ENCODE data around the gene CDCA3.

The CDCA3 gene

GRCh38 chr12:6852651-6853354, 1.7 kb upstream of the CDCA3 start:
- no peak for DNase-seq (ENCODE audit: low read depth in 2 of 2)

- peak; percentile 94 to 96 for DNase-seq (ENCODE audit: low read depth in 2 of 2)
Measured at GRCh38 chr12:6851921-6852650, 1.0 kb upstream of the CDCA3 start, which contains the start of gene USP5. Gene USP5, plus strand, starts transcription at chr12:6852150. Its CDS starts 30 bp downstream, at chr12:6852180.

- no peak for DNase-seq (ENCODE audit: low read depth in 2 of 2)
Measured at GRCh38 chr12:6850796-6851152, 312 bp downstream of the CDCA3 start.

- DNase-seq (ENCODE audit: low read depth in 2 of 2), result no peak
Measured at GRCh38 chr12:6849976-6850560, 1.0 kb downstream of the CDCA3 start.

GRCh38 chr12:6849427-6849826, 1.7 kb downstream of the CDCA3 start:
- DNase-seq (ENCODE audit: low read depth in 2 of 2), result no peak

- no peak for DNase-seq (ENCODE audit: low read depth in 2 of 2)
Measured at GRCh38 chr12:6847676-6848075, 3.4 kb downstream of the CDCA3 start.

GRCh38 chr12:6846316-6846869, 4.7 kb downstream of the CDCA3 start:
- no peak for DNase-seq (ENCODE audit: low read depth in 2 of 2)

GRCh38 chr12:6845395-6845794, 5.7 kb downstream of the CDCA3 start:
- no peak for DNase-seq (ENCODE audit: low read depth in 2 of 2)

GRCh38 chr12:6843118-6843902, 7.8 kb downstream of the CDCA3 start:
- no peak for DNase-seq (ENCODE audit: low read depth in 2 of 2)

GRCh38 chr12:6842075-6842474, 9.0 kb downstream of the CDCA3 start:
- no peak for DNase-seq (ENCODE audit: low read depth in 2 of 2)

GRCh38 chr12:6840761-6841515, 10.1 kb downstream of the CDCA3 start, which contains the start of gene GNB3:
Gene GNB3, plus strand, starts transcription at chr12:6840925. Its CDS starts 363 bp downstream, at chr12:6841288.
- DNase-seq (ENCODE audit: low read depth in 2 of 2), result no peak

- DNase-seq (ENCODE audit: low read depth in 2 of 2), result no peak
Measured at GRCh38 chr12:6840330-6840729, 10.8 kb downstream of the CDCA3 start.

GRCh38 chr12:6839482-6840201, 11.4 kb downstream of the CDCA3 start:
- DNase-seq (ENCODE audit: low read depth in 2 of 2), result no peak

- DNase-seq (ENCODE audit: low read depth in 2 of 2), result no peak
Measured at GRCh38 chr12:6838854-6839253, 12.2 kb downstream of the CDCA3 start.

GRCh38 chr12:6837370-6838060, 13.6 kb downstream of the CDCA3 start:
- DNase-seq (ENCODE audit: low read depth in 2 of 2), result no peak

GRCh38 chr12:6836851-6837250, 14.2 kb downstream of the CDCA3 start:
- DNase-seq (ENCODE audit: low read depth in 2 of 2), result no peak

GRCh38 chr12:6834873-6835272, 16.2 kb downstream of the CDCA3 start:
- DNase-seq (ENCODE audit: low read depth in 2 of 2), result no peak

- DNase-seq (ENCODE audit: low read depth in 2 of 2), result no peak
Measured at GRCh38 chr12:6834254-6834653, 16.8 kb downstream of the CDCA3 start.

- no peak for DNase-seq (ENCODE audit: low read depth in 2 of 2)
Measured at GRCh38 chr12:6833189-6833890, 17.7 kb downstream of the CDCA3 start.

All from stimulated activated CD8-positive, alpha-beta memory T cell treated with anti-CD3 and anti-CD28 coated beads, Interleukin-2, amount 100 ng/mL, for 1 hour (primary cell).